ENCODE data around the gene KCNG2. TPM values are rescaled to one million over a fixed set of nuclear protein-coding genes. Genes with fewer than 3 reads are reported as not detected.
A peak's percentile ranks its signal among the peaks of the same experiment; 100 is the strongest.

Gene KCNG2
- total RNA-seq, 4 donors from 2014 or later, result 1.7 TPM; not detected in 3

- Histone ChIP-seq H3K9me3 (no peaks in the 10 kb centered on the region), H3K27me3 (no peaks in the 10 kb centered on the region), H3K27ac (replicated peaks in 1 of 4) (no peak overlapping the region), H3K36me3 (peaks cover 9 to 26% (median 21%) of the 10 kb centered on the region in 4 donors), H3K4me1 (peaks cover 60 to 74% (median 67%) of the 10 kb centered on the region in 4 donors), H3K4me3 (no peak overlapping the region)
- 96% methylated on average over 14 of the region's 14 CpGs for WGBS
- no peak for DNase-seq (ENCODE audit: extremely low spot score)
- no peak for TF ChIP-seq POLR2AphosphoS5 (IDR thresholded peaks at IDR 0.05)
- intact Hi-C loops (cut with DNase I), result no loop called here
Measured at GRCh38 chr18:79947054-79947755, 149.5 kb downstream of the KCNG2 start.

GRCh38 chr18:79947881-79948610, 150.3 kb downstream of the KCNG2 start:
- Histone ChIP-seq H3K27me3 (no peaks in the 10 kb centered on the region), H3K27ac (replicated peaks in 1 of 4) (no peak overlapping the region), H3K9me3 (no peaks in the 10 kb centered on the region), H3K4me1 (peaks cover 56 to 82% (median 70%) of the 10 kb centered on the region in 4 donors), H3K4me3 (no peak overlapping the region), H3K36me3 (peaks cover 1 to 18% (median 12%) of the 10 kb centered on the region in 4 donors)
- DNase-seq (ENCODE audit: extremely low spot score), result no peak
- 95% methylated on average over 13 of the region's 15 CpGs for WGBS
- TF ChIP-seq POLR2AphosphoS5 (IDR thresholded peaks at IDR 0.05) (no peak), POLR2A (IDR thresholded peaks at IDR 0.05; ENCODE audit: low read depth) (no peak)
- intact Hi-C loops (cut with DNase I), result no loop called here

- Histone ChIP-seq H3K4me1 (peaks cover 56 to 81% (median 68%) of the 10 kb centered on the region in 4 donors), H3K27ac (replicated peaks in 1 of 4) (peak overlapping the region in 1 of 4 donors; percentile 43), H3K9me3 (no peaks in the 10 kb centered on the region), H3K36me3 (peaks cover 0 to 15% (median 5%) of the 10 kb centered on the region in 4 donors), H3K27me3 (no peaks in the 10 kb centered on the region), H3K4me3 (peak overlapping the region in 1 of 4 donors; percentile 4)
- intact Hi-C loops (cut with DNase I), result no loop called here
- DNase-seq (ENCODE audit: extremely low spot score), result no peak
- TF ChIP-seq POLR2AphosphoS5 (IDR thresholded peaks at IDR 0.05) (no peak), CTCF (IDR thresholded peaks at IDR 0.05) (no peak), POLR2A (IDR thresholded peaks at IDR 0.05; ENCODE audit: low read depth) (no peak), EP300 (IDR thresholded peaks at IDR 0.05) (no peak)
- WGBS, result 88% methylated on average over 20 of the region's 23 CpGs
Measured at GRCh38 chr18:79948719-79949411, 151.1 kb downstream of the KCNG2 start.

Other genes with a start within 250 kb of the KCNG2 start
- 10 to 100 TPM; 22.0 to 28.5 (median 24.5) TPM for gene CTDP1, start 118.1 kb upstream of the KCNG2 start, total RNA-seq
- gene SLC66A2, start 153.7 kb downstream of the KCNG2 start, total RNA-seq, result 10 to 100 TPM; 27.0 to 46.4 (median 41.5) TPM
- gene HSBP1L1, start 166.7 kb downstream of the KCNG2 start, total RNA-seq, result 1 to 10 TPM; 4.6 to 7.2 (median 6.6) TPM
- 10 to 100 TPM; 21.6 to 44.9 (median 38.9) TPM for gene TXNL4A, start 190.6 kb downstream of the KCNG2 start, total RNA-seq
- 10 to 100 TPM; 22.0 to 32.0 (median 25.6) TPM for gene RBFA, start 236.5 kb downstream of the KCNG2 start, total RNA-seq